HepG2 (cell line): ENCODE measurements around the gene BLOC1S4. TPM values are rescaled to one million over a fixed set of nuclear protein-coding genes. Genes with fewer than 3 reads are reported as not detected.

ENCODE experiments used
- AGO2 ChIP-seq: fragments of 200-400 bp; formaldehyde crosslinking; optimal IDR thresholded peaks from 2 replicates; pipeline ENCODE3; 2017; ENCODE audit warnings: mild to moderate bottlenecking, low read depth, low read length, moderate library complexity
- DNMT1 ChIP-seq: sonication (generic); formaldehyde crosslinking; IDR thresholded peaks from 2 replicates; pipeline ENCODE4 v1.5.1; 2020; ENCODE audit warnings: mild to moderate bottlenecking, missing genetic modification reagents
- FLYWCH1 ChIP-seq: sonication (generic); formaldehyde crosslinking; IDR thresholded peaks from 2 replicates; pipeline ENCODE4 v1.8.1; 2023; ENCODE audit warnings: mild to moderate bottlenecking, missing genetic modification reagents
- HOXD1 ChIP-seq: sonication (generic); formaldehyde crosslinking; IDR thresholded peaks from 2 replicates; pipeline ENCODE4 v1.5.0; 2020; ENCODE audit warnings: missing genetic modification reagents
- JUNB ChIP-seq: sonication (generic); formaldehyde crosslinking; IDR thresholded peaks from 2 replicates; pipeline ENCODE4 v1.8.0; 2022; ENCODE audit warnings: missing genetic modification reagents, mild to moderate bottlenecking, borderline replicate concordance
- MAX ChIP-seq: IDR thresholded peaks from 2 replicates; pipeline ENCODE4 v1.6.1; 2012; ENCODE audit warnings: inconsistent platforms
- MLXIP ChIP-seq: sonication (generic); formaldehyde crosslinking; IDR thresholded peaks from 2 replicates; pipeline ENCODE4 v1.9.0; 2021; ENCODE audit warnings: missing genetic modification reagents, borderline replicate concordance
- MYPOP ChIP-seq: sonication (generic); formaldehyde crosslinking; IDR thresholded peaks from 2 replicates; pipeline ENCODE4 v1.8.1; 2023; ENCODE audit warnings: mild to moderate bottlenecking, moderate library complexity, missing genetic modification reagents
- NBN ChIP-seq: fragments of 450-650 bp; conservative IDR thresholded peaks from 2 replicates; pipeline ENCODE4 v1.6.1; 2017
- NFE2 ChIP-seq: sonication (generic); formaldehyde crosslinking; IDR thresholded peaks from 2 replicates; pipeline ENCODE4 v1.4.0; 2020; ENCODE audit warnings: missing genetic modification reagents
- NFKB2 ChIP-seq: sonication (generic); formaldehyde crosslinking; IDR thresholded peaks from 2 replicates; pipeline ENCODE4 v1.4.0; 2020; ENCODE audit warnings: missing genetic modification reagents, borderline replicate concordance
- NKX3-1 ChIP-seq: sonication (generic); formaldehyde crosslinking; IDR thresholded peaks from 2 replicates; pipeline ENCODE4 v1.5.0; 2020; ENCODE audit warnings: missing genetic modification reagents
- PHF20 ChIP-seq: sonication (generic); formaldehyde crosslinking; IDR thresholded peaks from 2 replicates; pipeline ENCODE4 v1.5.0; 2020; ENCODE audit warnings: mild to moderate bottlenecking, missing genetic modification reagents
- RNF219 ChIP-seq: sonication (generic); formaldehyde crosslinking; IDR thresholded peaks from 2 replicates; pipeline ENCODE4 v1.5.0; 2020; ENCODE audit warnings: mild to moderate bottlenecking, missing genetic modification reagents
- RXRB ChIP-seq: IDR thresholded peaks from 2 replicates; pipeline ENCODE4 v1.6.1; 2016; ENCODE audit warnings: borderline replicate concordance, missing genetic modification reagents, missing compliant biosample characterization
- SNAI1 ChIP-seq: sonication (generic); formaldehyde crosslinking; IDR thresholded peaks from 2 replicates; pipeline ENCODE4 v1.5.0; 2020; ENCODE audit warnings: mild to moderate bottlenecking, missing genetic modification reagents, borderline replicate concordance
- ZFP41 ChIP-seq: sonication (generic); formaldehyde crosslinking; IDR thresholded peaks from 2 replicates; pipeline ENCODE4 v1.4.0; 2020; ENCODE audit warnings: mild to moderate bottlenecking, missing genetic modification reagents, borderline replicate concordance
- ZMAT3 ChIP-seq: sonication (generic); formaldehyde crosslinking; conservative IDR thresholded peaks from 2 replicates; pipeline ENCODE4 v1.7.0; 2021; ENCODE audit warnings: missing genetic modification reagents
- ZNF143 ChIP-seq: sonication (generic); formaldehyde crosslinking; IDR thresholded peaks from 2 replicates; pipeline ENCODE4 v1.4.0; 2020; ENCODE audit warnings: missing genetic modification reagents
- ZNF160 ChIP-seq: sonication (generic); formaldehyde crosslinking; IDR thresholded peaks from 2 replicates; pipeline ENCODE4 v1.8.0; 2022; ENCODE audit warnings: mild to moderate bottlenecking, inconsistent platforms, missing genetic modification reagents
- ZNF225 ChIP-seq: sonication (generic); formaldehyde crosslinking; IDR thresholded peaks from 2 replicates; pipeline ENCODE4 v1.4.0; 2020; ENCODE audit warnings: mild to moderate bottlenecking, missing genetic modification reagents
- ZNF232 ChIP-seq: sonication (generic); formaldehyde crosslinking; IDR thresholded peaks from 2 replicates; pipeline ENCODE4 v1.4.0; 2020; ENCODE audit warnings: missing genetic modification reagents, borderline replicate concordance
- ZNF235 ChIP-seq: sonication (generic); formaldehyde crosslinking; IDR thresholded peaks from 2 replicates; pipeline ENCODE4 v1.8.1; 2023; ENCODE audit warnings: mild to moderate bottlenecking, missing genetic modification reagents, borderline replicate concordance
- ZNF335 ChIP-seq: sonication (generic); formaldehyde crosslinking; IDR thresholded peaks from 2 replicates; pipeline ENCODE4 v1.4.0; 2020; ENCODE audit warnings: missing genetic modification reagents
- ZNF557 ChIP-seq: sonication (generic); formaldehyde crosslinking; IDR thresholded peaks from 2 replicates; pipeline ENCODE4 v1.4.0; 2020; ENCODE audit warnings: missing genetic modification reagents
- ZNF878 ChIP-seq: sonication (generic); formaldehyde crosslinking; IDR thresholded peaks from 2 replicates; pipeline ENCODE4 v1.8.1; 2023; ENCODE audit warnings: mild to moderate bottlenecking, missing genetic modification reagents, moderate library complexity
- ZSCAN9 ChIP-seq: IDR thresholded peaks from 2 replicates; pipeline ENCODE4 v1.6.1; 2016; ENCODE audit warnings: borderline replicate concordance
- polyA plus RNA-seq, 8 experiments: library from polyadenylated mRNA; depleted of rRNA in 3 of 8; stranded (reverse) in 7 of 8; unstranded in 1 of 8; fragments of >200 nt; fragmentation: Illumina TruSeq in 4 of 8; extraction: Trizol in 4 of 8; gene quantifications; 2 replicates each; pipeline versions ENCODE4 v1.2.1 to v1.2.3, GENCODE V29; 2011 to 2016; ENCODE audit warnings: low read depth in 4 of 8, missing spikeins in 1 of 8, mixed read lengths in 1 of 8; ENCODE audit not compliant: insufficient read depth in 1 of 8
- total RNA-seq, 5 experiments: library from RNA; depleted of rRNA; stranded (reverse); fragments of >200 nt; fragmentation: Illumina TruSeq; extraction: Trizol; gene quantifications; 2 replicates each; pipeline ENCODE4 v1.2.3, GENCODE V29; 2016; ENCODE audit warnings: low read depth in 1 of 5

Gene BLOC1S4
- total and polyA plus RNA-seq, 2 of the 13 experiments (the other 11 are each of a cell fraction or from before 2014, with no cell fraction given): 15.5 to 20.9 TPM

- TF ChIP-seq DNMT1 (CRISPR knock-in tag) (no peak), NKX3-1 (CRISPR knock-in tag) (peak; percentile 65; the same call in 1 of the 2 replicates), FLYWCH1 (CRISPR knock-in tag) (no peak), ZNF557 (CRISPR knock-in tag) (peak; percentile 83; the same call in 1 of the 2 replicates), ZNF878 (CRISPR knock-in tag) (no peak), ZFP41 (no peak), NBN (no peak), RXRB (peak; percentile 95), ZNF143 (CRISPR knock-in tag) (no peak; the same call in 1 of the 2 replicates), ZSCAN9 (CRISPR knock-in tag) (peak; percentile 75; the same call in 1 of the 2 replicates), MYPOP (peak; percentile 50; the same call in 1 of the 2 replicates), JUNB (CRISPR knock-in tag) (no peak), NFE2 (CRISPR knock-in tag) (no peak), NFKB2 (0 out of 2 replicates have a peak, but pooled peaks have one; percentile 71), PHF20 (CRISPR knock-in tag) (peak; percentile 68), ZNF160 (CRISPR knock-in tag) (no peak), RNF219 (CRISPR knock-in tag) (no peak), MLXIP (CRISPR knock-in tag) (no peak), ZNF335 (no peak), SNAI1 (0 out of 2 replicates have a peak, but pooled peaks have one; percentile 34), ZMAT3 (CRISPR knock-in tag) (no peak), ZNF235 (CRISPR knock-in tag) (no peak), AGO2 (peak; percentile 30), MAX (no peak), HOXD1 (CRISPR knock-in tag) (0 out of 2 replicates have a peak, but pooled peaks have one; percentile 74), ZNF225 (CRISPR knock-in tag) (no peak), ZNF232 (CRISPR knock-in tag) (peak; percentile 50; the same call in 1 of the 2 replicates)
Measured at GRCh38 chr4:6753103-6753560, 37.2 kb downstream of the BLOC1S4 start (continued).
